Trophoblast cell (in vitro differentiated cells and primary cell): Measurements from ENCODE around the gene PLXDC2.

ENCODE experiments used
- DNase-seq, 2 donors: peaks; one replicate each; pipeline ENCODE4 v3.0.0-alpha.2; 2016
- H2AFZ ChIP-seq: 2 replicates; pipeline ENCODE4 v1.6.1; 2013; ENCODE audit warnings: low read length, moderate library complexity, mild to moderate bottlenecking; ENCODE audit not compliant: insufficient read depth, poor library complexity
- H2AK5ac ChIP-seq: 2 replicates; pipeline ENCODE4 v1.6.1; 2013; ENCODE audit warnings: mild to moderate bottlenecking, low read length
- H2BK120ac ChIP-seq: 2 replicates; pipeline ENCODE4 v1.6.1; 2013; ENCODE audit warnings: low read length, mild to moderate bottlenecking, moderate library complexity; ENCODE audit not compliant: insufficient read depth, poor library complexity
- H2BK12ac ChIP-seq: 2 replicates; pipeline ENCODE4 v1.6.1; 2013; ENCODE audit warnings: mild to moderate bottlenecking, low read length, moderate library complexity
- H2BK5ac ChIP-seq: 2 replicates; pipeline ENCODE4 v1.6.1; 2013; ENCODE audit warnings: low read length, low read depth, moderate library complexity, mild to moderate bottlenecking; ENCODE audit not compliant: poor library complexity
- H3K14ac ChIP-seq: 2 replicates; pipeline ENCODE4 v1.6.1; 2013; ENCODE audit warnings: mild to moderate bottlenecking, low read length
- H3K18ac ChIP-seq: 2 replicates; pipeline ENCODE4 v1.6.1; 2013; ENCODE audit warnings: mild to moderate bottlenecking, low read length
- H3K23ac ChIP-seq: 2 replicates; pipeline ENCODE4 v1.6.1; 2013; ENCODE audit warnings: low read length
- H3K27ac ChIP-seq: 2 replicates; pipeline ENCODE4 v1.5.1; 2013; ENCODE audit warnings: low read depth, mild to moderate bottlenecking, inconsistent platforms, low read length, moderate library complexity
- H3K27me3 ChIP-seq: 2 replicates; pipeline ENCODE4 v1.6.1; 2013; ENCODE audit warnings: inconsistent platforms, mild to moderate bottlenecking, low read length, moderate library complexity; ENCODE audit not compliant: insufficient read depth
- H3K36me3 ChIP-seq, 2 experiments: 1 replicate in 1 of 2; 2 replicates in 1 of 2; pipeline ENCODE4 v1.6.1; 2013; ENCODE audit warnings: low read length in 2 of 2, mild to moderate bottlenecking in 2 of 2, moderate library complexity in 1 of 2; ENCODE audit not compliant: insufficient read depth in 2 of 2, control insufficient read depth in 1 of 2
- H3K4ac ChIP-seq: 2 replicates; pipeline ENCODE4 v1.6.1; 2013; ENCODE audit warnings: low read depth, mild to moderate bottlenecking, low read length, moderate library complexity
- H3K4me1 ChIP-seq, 2 experiments: 1 replicate in 1 of 2; 2 replicates in 1 of 2; pipeline ENCODE4 v1.6.1; 2013; ENCODE audit warnings: low read length in 2 of 2, mild to moderate bottlenecking in 2 of 2, moderate library complexity in 1 of 2; ENCODE audit not compliant: insufficient read depth in 2 of 2, control insufficient read depth in 1 of 2
- H3K4me2 ChIP-seq: 2 replicates; pipeline ENCODE4 v1.6.1; 2013; ENCODE audit warnings: inconsistent platforms, mild to moderate bottlenecking, low read length, moderate library complexity
- H3K4me3 ChIP-seq: 2 replicates; pipeline ENCODE4 v1.5.1; 2013; ENCODE audit warnings: mild to moderate bottlenecking, low read depth, low read length, inconsistent platforms
- H3K79me1 ChIP-seq: one replicate; pipeline ENCODE4 v1.6.1; 2013; ENCODE audit warnings: low read length
- H3K79me2 ChIP-seq: 2 replicates; pipeline ENCODE4 v1.6.1; 2013; ENCODE audit warnings: low read length, mild to moderate bottlenecking; ENCODE audit not compliant: control insufficient read depth, insufficient read depth, poor library complexity
- H3K9ac ChIP-seq: 2 replicates; pipeline ENCODE4 v1.6.1; 2013; ENCODE audit warnings: mild to moderate bottlenecking, low read length
- H3K9me3 ChIP-seq: 2 replicates; pipeline ENCODE4 v1.6.1; 2013; ENCODE audit warnings: low read depth, mild to moderate bottlenecking, control low read depth, inconsistent platforms, low read length; ENCODE audit not compliant: insufficient read depth
- H4K12ac ChIP-seq: 2 replicates; pipeline ENCODE4 v1.6.1; 2013; ENCODE audit warnings: low read depth, mild to moderate bottlenecking, low read length, moderate library complexity
- H4K8ac ChIP-seq: 2 replicates; pipeline ENCODE4 v1.6.1; 2013; ENCODE audit warnings: low read depth, mild to moderate bottlenecking, low read length, moderate library complexity
- H4K91ac ChIP-seq: one replicate; pipeline ENCODE4 v1.6.1; 2013; ENCODE audit warnings: low read depth, mild to moderate bottlenecking, low read length, moderate library complexity
- WGBS: extraction: QIAGEN DNeasy Blood & Tissue Kit; methylation state at CpG from one replicate; pipeline ENCODE4 v1.1.7; 2013; ENCODE audit warnings: missing lambda C conversion rate; ENCODE audit not compliant: insufficient read length, insufficient coverage; ENCODE audit errors: extremely low coverage; 5-methylcytosine and 5-hydroxymethylcytosine counted together

Gene PLXDC2

GRCh38 chr10:20289070-20289828, 473.0 kb downstream of the PLXDC2 start:
- Histone ChIP-seq H3K36me3 (no peaks in the 10 kb centered on the region), H4K12ac (no peak overlapping the region), H3K23ac (no peak overlapping the region), H2AK5ac (no peak overlapping the region), H4K91ac (peak overlapping the region; percentile 24), H3K79me1 (peaks cover 2% of the 10 kb centered on the region), H4K8ac (no peak overlapping the region), H3K9me3 (peaks cover 2% of the 10 kb centered on the region), H3K14ac (no peak overlapping the region), H3K79me2 (no peaks in the 10 kb centered on the region), H3K9ac (no peak overlapping the region), H3K27me3 (no peaks in the 10 kb centered on the region), H3K4me1 (peaks cover 2% of the 10 kb centered on the region in 2 experiments), H3K18ac (no peak overlapping the region), H2BK12ac (peak overlapping the region; percentile 80), H3K4ac (no peak overlapping the region), H3K27ac (no peak overlapping the region), H3K4me2 (no peak overlapping the region), H3K4me3 (no peak overlapping the region), H2BK5ac (peak overlapping the region; percentile 56), H2AFZ (no peak overlapping the region), H2BK120ac (peak overlapping the region; percentile 51)
- DNase-seq, result no peak
- WGBS, result no CpG with 5 or more reads among the region's 6 CpGs

GRCh38 chr10:20298417-20298816, 482.2 kb downstream of the PLXDC2 start:
- Histone ChIP-seq H3K9me3 (peaks cover 2% of the 10 kb centered on the region), H3K4me3 (no peak overlapping the region), H3K36me3 (no peaks in the 10 kb centered on the region), H2BK120ac (no peak overlapping the region), H4K91ac (no peak overlapping the region), H3K14ac (no peak overlapping the region), H3K79me2 (no peaks in the 10 kb centered on the region), H3K23ac (no peak overlapping the region), H3K4ac (no peak overlapping the region), H3K79me1 (no peaks in the 10 kb centered on the region), H3K4me2 (no peak overlapping the region), H2BK12ac (no peak overlapping the region), H3K27ac (no peak overlapping the region), H3K9ac (no peak overlapping the region), H3K27me3 (no peaks in the 10 kb centered on the region), H2AFZ (no peak overlapping the region), H4K8ac (no peak overlapping the region), H3K18ac (no peak overlapping the region), H2AK5ac (no peak overlapping the region), H3K4me1 (no peaks in the 10 kb centered on the region), H4K12ac (no peak overlapping the region), H2BK5ac (no peak overlapping the region)
- DNase-seq, result no peak
- no CpG with 5 or more reads among the region's 2 CpGs for WGBS

- Histone ChIP-seq H3K36me3 (no peaks in the 10 kb centered on the region), H4K91ac (no peak overlapping the region), H4K12ac (no peak overlapping the region), H3K9ac (no peak overlapping the region), H3K79me2 (no peaks in the 10 kb centered on the region), H3K9me3 (peaks cover 2% of the 10 kb centered on the region), H3K23ac (no peak overlapping the region), H2BK12ac (no peak overlapping the region), H2AFZ (no peak overlapping the region), H3K18ac (no peak overlapping the region), H3K79me1 (no peaks in the 10 kb centered on the region), H4K8ac (no peak overlapping the region), H3K27me3 (no peaks in the 10 kb centered on the region), H3K4me1 (no peaks in the 10 kb centered on the region), H3K4me2 (no peak overlapping the region), H2BK120ac (no peak overlapping the region), H3K14ac (no peak overlapping the region), H3K27ac (no peak overlapping the region), H3K4ac (no peak overlapping the region), H2BK5ac (no peak overlapping the region), H3K4me3 (no peak overlapping the region), H2AK5ac (no peak overlapping the region)
- no CpG with 5 or more reads among the region's 4 CpGs for WGBS
- DNase-seq, result no peak
These were observed 483.0 kb downstream of the PLXDC2 start for GRCh38 chr10:20299034-20299736.

GRCh38 chr10:20300735-20301134, 484.5 kb downstream of the PLXDC2 start:
- Histone ChIP-seq H3K9me3 (peaks cover 2% of the 10 kb centered on the region), H3K27me3 (no peaks in the 10 kb centered on the region), H3K79me1 (no peaks in the 10 kb centered on the region), H3K9ac (no peak overlapping the region), H3K4me2 (no peak overlapping the region), H2AFZ (no peak overlapping the region), H3K23ac (no peak overlapping the region), H2BK120ac (no peak overlapping the region), H3K4me3 (no peak overlapping the region), H3K18ac (no peak overlapping the region), H2BK12ac (no peak overlapping the region), H2BK5ac (no peak overlapping the region), H3K27ac (no peak overlapping the region), H2AK5ac (no peak overlapping the region), H4K91ac (no peak overlapping the region), H4K8ac (no peak overlapping the region), H3K4ac (no peak overlapping the region), H3K36me3 (no peaks in the 10 kb centered on the region), H3K4me1 (no peaks in the 10 kb centered on the region), H4K12ac (no peak overlapping the region), H3K79me2 (no peaks in the 10 kb centered on the region), H3K14ac (no peak overlapping the region)
- WGBS, result no CpG with 5 or more reads among the region's 2 CpGs
- DNase-seq, result no peak
